HG03025 (cell line): ENCODE data around the gene CTNNA2.
"Not testable (repeated sequence)": the region's sequence is repeated elsewhere in the genome, so short reads cannot be mapped to it uniquely, and the experiment has no call there.

Experiments
- ATAC-seq: cut with Tn5 transposase; IDR thresholded peaks from one replicate; pipeline ENCODE4 v1.9.1; 2021; ENCODE audit warnings: mild to moderate bottlenecking, moderate library complexity; ENCODE audit not compliant: unreplicated experiment, low FRiP score

CTNNA2 gene

DNA sequence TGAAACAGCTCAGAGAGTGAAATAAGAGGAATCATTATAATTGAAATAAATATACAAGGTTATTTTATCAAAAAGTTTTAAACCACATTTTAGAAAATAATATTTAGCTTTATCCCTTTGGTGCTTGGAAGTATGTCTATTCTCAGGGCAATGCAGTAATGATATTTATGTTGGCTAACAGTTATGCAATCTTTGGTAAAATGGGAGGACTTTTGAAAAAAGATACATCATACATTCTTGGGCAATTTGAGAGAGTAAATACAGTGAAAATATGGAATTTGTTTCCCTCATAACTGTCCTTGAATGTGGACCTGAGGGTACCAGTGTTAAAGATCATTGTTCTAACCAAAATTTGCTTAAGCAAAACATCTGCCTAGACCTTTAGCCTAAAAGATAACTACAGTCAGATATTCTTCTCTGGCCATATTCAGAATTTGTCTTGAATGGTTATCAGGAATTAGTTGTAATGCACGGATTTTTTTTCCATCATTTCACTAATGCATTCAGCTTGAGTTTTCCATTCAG, 654.5 kb downstream of the CTNNA2 start:
- ATAC-seq = no peak

DNA sequence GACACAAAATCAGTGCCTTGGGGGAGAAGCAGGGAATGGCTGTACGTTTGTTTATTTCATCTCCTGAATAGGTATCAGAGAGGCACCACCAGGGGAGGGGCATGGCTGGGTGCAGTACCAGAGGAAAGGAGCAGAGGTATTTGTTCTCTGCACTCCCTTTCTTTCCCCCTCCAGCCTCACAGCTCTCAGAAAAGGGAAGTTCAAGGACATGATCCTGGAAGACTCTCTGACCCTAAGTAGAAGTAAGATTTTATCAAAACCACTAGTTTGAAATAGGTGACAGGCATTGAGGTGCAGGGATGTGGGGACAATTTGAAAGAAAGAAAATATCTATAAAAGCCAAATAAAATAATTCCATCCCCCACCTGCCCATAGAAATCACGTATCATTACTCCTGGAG, 655.2 kb downstream of the CTNNA2 start:
- ATAC-seq = no peak

DNA sequence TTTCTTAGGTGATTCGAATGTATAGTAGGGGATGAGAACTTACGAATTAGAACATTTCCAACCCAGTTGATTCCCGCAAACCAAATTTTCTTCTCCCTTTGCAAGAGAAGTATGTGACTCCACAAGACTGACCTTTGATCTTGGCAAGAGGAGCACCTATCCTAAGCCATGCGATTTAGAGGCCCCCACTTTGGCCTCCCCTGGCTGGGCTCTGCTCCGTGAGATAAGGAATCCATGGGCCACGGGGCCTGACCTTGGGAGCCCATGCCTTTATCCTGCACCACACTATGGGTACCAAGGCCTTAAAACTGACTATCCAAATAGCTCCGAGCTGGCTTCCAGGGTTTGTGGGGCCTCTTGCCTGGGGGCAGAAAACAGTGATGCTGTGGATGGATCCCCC, 656.0 kb downstream of the CTNNA2 start:
- ATAC-seq = no peak

DNA sequence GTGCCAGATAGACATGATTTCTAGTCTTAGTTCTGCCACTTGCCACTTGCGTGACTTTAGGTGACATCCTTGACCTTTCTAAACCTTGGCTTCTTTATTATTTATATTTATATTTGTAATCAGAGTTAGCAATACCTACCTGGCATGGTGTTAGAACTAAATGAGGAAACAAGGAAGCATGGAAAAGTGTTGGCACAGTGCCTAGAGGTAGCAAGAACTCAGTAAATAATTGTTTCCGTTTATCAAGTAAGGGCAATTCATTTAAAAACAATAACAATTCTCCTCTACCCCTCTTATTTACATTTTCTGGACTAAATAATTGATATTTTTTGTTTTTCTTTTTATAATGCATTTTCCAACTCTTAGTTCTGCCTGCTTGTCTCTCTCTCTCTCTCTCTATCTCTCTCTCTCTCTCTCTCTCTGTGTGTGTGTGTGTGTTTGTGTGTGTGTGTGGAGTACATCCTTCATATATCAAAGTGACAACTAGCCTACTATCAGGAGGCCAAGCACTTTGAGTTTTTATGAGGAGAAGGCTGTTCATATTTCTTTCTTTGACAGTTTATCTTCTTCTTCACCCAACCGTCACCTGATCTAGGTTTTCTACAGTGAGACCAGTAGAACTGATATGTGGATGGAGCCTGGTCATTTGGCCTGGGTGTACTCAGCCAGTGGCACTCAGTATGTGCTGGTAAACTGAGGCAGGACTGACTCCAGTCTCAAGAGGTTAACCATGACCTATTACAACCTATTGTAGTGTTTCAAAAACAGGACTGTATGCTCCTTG, 657.2 kb downstream of the CTNNA2 start:
- ATAC-seq = no peak

DNA sequence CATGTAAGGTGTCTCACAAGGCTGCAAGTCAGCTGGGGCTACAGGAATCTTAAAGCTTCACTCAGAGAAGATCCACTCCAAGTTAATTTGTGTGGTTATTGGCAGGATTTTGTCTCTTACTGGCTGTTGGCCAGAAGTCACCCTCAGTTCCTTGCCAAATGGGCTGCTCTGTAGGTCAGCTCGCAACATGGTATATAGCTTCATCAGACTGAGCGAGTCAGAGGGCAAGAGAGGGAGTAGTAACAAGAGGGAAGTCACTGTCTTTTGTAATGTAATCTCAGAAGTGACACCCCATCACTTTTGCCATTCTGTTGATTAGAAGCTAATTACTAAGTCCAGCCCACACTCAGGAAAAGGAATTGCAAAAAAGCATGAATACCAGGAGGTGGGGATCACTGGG, 672.2 kb downstream of the CTNNA2 start:
- no peak for ATAC-seq

DNA sequence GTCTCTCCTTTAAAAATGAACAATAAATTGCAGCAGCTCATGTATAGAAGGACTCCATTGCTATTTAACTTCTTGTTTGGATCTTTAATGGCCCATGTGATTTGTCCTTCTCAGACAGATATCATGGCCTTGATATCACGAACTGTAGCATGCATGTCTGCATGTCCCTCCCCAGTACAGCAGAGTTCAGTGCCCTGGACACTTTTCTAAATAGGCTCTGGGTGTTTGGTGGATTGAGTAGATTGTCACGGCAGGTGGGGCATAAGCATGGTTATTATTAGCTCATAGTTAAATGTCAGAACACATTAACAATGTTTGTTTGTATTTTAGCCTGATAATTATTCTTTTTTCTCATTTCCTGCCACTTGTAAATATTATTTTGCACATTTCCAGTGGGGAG, 673.4 kb downstream of the CTNNA2 start:
- ATAC-seq = no peak

DNA sequence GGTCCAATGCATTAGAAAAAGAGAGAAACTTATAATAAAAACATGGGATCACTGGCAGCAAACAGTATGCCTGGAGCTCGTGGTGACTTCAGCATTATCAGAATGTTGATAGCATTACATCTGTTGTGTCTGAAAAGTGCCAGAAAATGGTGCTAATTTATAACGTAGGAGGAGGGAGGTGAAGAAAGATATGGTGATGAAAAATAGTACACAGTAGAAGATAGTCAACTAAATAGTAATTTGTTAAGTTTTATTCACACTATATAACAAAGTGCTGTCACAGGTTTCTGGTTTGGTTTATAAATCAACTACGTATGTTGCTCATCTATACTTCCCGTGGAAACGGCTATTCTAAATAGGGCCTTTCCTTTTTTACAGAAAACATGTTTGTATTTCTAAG, 674.3 kb downstream of the CTNNA2 start:
- ATAC-seq = no peak

DNA sequence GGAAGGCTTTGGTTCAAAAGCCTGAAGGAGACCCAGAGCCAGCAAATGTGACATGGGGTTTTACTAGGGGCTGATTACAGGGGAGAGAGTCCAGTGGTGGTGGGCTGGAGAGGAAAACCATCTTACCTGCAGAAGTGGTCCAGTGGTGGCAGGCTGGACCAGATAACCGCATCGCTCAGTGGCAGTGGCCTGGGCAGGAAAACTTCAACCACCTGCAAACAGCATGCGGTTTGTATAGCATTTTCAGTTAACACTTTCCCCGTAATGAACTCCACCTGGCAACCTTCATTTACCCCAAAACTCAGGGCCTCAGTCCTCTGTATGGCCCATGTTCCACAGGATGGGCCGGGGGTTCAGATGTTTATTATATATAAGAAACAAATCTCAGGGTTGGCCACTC, 677.3 kb downstream of the CTNNA2 start:
- no peak for ATAC-seq

DNA sequence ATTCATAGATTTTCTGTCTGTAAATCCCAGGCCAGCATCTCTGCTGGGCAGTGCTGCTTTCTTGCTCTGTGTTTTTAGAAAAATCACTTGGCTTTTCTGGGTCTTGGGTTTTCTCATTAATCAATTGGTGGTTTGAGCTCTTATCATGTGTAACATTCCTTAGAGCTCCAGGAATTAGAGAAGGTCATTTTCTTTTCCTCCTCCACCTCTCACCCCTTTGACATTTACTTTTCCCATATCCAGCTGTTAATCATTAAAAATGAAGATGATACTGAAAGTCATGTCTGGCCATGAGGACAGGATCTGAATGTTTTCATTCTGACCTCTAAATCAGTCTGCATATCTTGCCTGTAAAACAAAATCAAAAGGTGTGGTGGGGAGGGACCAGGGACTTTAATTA, 680.7 kb downstream of the CTNNA2 start:
- ATAC-seq = no peak

DNA sequence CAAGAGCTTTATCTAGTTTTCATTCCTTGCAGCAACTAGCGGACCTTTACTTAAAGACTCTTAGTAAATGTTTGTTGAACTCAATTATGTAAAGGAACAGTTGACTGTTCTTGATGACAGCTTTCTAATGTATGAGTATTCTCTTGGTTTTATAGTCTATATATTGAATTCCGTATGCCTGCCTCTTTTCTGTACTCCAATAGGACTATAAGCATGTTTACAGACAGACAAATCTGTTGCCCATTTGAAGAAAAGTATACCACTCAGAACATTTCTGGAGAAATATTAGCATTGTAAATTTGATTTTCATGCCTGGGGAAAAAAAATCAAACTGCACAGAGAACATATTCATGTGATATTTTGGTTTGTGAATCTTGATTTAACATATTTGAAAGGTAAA, 682.2 kb downstream of the CTNNA2 start:
- no peak for ATAC-seq

DNA sequence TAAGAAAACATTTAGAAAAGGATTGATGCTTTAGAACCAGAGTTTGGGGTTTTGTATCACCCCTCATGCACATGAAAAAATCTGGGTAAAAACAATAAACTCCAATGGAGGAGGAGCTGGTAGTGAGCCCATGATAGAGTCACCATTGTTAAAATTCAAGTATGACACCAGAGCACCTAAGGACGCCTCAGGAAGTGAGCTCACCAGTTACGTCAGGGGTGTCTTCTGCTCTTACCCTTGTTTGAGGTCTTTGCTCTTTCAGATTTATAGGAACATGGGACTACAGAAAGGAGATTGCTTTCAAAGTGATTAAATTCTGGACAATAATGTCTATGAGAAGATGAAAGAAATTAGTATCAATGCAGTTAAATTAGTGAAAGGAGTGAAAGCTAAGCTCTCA, 685.2 kb downstream of the CTNNA2 start:
- no peak for ATAC-seq

DNA sequence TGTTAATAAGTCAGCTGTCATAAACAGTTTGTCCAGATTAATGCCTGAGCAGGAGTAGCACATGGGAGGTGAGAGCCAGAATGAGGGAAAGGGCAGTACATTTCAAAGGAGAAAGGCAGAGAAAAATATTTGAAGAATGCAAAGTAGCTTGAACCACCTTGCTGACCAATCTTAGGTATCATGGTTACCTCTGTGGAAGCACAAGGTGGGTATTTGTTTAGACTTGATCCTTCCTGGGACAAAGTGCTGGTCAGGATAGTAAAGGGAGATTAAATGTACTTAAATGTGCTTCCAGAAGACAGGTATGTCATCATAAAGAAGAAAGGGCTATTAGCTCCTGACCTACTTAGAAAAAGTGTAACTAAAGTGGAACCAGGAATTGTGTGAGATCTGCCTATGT, 686.7 kb downstream of the CTNNA2 start:
- ATAC-seq = no peak

DNA sequence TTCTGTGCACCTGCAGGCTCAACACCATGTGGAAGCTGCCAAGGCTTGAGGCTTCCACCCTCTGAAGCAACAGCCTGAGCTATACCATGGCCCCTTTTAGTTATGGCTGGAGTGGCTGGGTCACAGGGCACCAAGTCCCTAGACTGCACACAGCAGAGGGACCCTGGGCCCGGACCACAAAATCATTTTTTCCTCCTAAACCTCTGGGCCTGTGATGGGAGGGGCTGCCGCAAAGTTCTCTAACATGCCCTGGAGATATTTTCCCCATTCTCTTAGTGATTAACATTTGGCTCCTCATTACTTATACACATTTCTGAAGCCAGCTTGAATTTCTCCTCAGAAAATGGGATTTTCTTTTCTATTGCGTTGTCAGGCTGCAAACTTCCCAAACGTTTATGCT, 691.1 kb downstream of the CTNNA2 start:
- not testable (repeated sequence) for ATAC-seq

DNA sequence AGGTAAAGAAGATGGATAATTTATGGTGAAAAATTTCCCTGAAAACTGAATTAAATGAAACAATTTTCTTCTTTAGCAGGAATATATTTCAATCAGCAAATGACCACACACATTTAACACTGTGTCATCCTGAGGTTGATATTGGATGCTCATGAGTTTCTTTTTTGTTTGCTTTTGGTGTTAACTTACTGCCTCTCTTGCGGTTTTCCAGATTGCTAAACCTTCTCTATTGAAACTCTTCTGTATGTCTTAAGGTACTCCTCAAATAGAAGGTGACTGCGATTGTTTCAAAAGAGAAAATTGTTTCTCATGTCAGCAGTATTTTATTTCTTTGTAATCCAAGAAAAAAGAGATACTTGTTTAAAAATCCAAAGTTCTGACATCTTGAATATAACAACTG, 692.6 kb downstream of the CTNNA2 start:
- ATAC-seq = no peak

DNA sequence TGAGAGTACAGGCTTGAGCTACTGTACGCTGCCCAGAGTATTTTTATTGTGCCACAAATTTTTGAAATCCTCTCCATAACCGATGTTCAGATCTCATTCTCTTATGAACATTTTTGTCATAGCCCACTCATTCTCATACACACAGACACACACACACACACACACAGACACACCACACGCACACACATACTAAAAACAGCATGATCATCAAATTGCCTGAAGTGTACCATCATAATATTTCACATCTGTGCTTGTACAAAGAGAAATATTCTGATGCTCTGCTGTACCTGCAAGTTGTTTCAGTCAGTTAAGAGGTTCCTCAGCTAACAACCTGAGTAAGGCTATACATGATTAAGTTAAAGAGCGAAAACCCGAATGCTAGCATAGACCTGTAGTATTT, 696.6 kb downstream of the CTNNA2 start:
- no peak for ATAC-seq

DNA sequence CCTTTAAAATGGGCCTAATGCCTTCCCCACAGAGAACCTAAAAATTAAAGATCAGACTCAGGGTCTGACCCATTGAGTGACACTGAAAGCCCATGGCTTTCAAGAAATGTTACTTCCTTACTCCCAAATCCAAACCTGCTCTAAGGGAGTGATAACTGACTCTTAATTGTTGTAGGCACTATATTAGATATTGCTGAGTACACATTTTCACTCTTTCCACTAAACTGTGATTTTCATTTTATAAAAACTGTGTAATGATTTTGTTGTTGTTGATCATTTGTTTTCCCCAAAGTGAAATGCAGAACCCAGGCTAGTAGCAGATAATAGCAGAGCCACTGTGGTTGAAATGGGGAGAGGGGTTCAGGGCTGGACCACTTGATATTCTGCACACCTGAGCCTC, 704.6 kb downstream of the CTNNA2 start:
- ATAC-seq = no peak

DNA sequence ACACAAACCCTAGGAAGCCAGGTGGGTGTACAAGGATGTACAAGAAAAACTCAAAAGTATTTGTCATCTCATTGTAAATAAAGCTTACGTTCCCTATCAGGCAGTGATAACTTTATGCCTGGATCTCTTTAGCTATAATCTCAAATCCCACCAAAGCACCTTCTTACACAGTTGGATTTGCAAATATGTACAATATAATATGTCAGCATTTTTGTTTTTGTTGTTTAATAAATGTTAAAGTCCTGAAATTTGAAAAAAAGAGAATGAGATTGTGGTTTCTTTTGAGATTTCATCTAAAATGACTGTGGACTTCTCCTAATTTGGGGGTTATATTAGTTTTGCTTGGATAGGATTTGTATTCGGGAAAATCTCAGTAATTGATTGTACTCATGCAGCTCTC, 709.8 kb downstream of the CTNNA2 start:
- ATAC-seq = no peak

DNA sequence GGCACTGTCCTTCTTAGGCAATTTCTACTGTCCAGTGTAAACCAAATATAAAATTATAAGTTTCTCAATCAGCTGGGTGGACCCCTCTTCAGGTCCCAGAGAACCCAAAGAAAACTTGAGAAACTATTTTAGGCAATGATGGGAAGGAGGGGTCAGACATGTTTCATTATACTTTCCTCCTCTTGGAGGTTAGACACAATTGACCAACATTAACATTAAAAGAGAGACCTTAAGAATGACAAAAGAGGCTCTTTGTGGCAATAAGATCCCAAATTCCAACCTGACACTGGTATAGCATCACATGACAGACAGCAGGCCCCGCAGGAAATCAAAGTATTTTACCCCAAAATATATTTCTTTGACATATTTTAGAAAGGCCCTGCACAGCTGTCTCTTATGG, 718.6 kb downstream of the CTNNA2 start:
- ATAC-seq = no peak

DNA sequence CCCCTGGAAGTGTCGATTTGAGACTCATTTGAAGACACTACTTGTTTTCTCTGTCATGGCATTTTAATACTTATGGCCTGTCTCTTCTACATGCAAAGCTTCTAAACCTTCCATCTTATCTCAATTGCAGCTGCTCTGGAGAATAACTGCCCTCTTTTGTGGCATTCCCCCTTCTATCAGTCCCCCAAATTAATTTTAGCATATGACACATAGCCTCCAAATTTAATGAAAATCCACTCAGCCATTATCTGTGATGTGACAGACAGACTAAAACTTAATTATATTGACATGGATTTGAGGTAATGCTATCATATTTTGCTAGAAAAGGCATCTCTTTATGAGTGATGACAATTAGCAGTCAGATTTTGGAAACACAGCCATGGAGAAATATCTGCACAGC, 720.5 kb downstream of the CTNNA2 start:
- no peak for ATAC-seq

DNA sequence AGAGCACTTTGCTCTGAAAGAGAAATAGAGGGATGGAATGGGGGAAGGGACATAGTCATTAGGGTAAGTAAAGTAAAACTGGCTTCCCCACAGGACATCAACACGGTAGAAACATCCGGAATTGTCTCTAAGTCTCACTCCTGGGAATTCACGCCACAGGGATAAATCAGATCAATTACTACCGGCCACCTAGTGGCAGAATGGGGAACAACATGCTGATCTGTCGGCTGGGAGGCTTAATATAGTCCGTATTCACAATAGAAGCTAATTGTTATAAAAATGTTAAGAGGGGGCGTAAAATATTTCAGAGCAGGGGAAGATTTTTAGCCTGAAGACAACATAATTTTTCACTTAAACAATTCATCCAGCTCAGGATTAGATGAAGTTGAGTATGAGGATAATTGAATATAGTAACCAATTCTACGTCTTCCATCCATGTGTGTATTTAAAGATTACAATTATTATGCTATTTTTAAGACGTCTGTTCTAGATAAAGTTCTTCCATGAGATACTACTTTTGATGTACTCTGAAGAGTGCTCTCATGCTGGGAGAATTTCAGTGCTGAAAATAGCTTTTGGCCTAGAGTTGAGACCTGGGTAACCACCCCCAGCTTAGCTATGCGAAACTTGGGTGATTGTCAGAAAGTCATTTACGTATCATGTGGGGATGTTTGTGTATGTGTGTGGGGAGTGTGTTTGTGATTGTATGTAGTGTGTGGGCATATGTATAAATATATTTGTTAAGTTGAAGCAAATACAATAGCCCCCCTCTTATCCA, 726.0 kb downstream of the CTNNA2 start:
- no peak for ATAC-seq

DNA sequence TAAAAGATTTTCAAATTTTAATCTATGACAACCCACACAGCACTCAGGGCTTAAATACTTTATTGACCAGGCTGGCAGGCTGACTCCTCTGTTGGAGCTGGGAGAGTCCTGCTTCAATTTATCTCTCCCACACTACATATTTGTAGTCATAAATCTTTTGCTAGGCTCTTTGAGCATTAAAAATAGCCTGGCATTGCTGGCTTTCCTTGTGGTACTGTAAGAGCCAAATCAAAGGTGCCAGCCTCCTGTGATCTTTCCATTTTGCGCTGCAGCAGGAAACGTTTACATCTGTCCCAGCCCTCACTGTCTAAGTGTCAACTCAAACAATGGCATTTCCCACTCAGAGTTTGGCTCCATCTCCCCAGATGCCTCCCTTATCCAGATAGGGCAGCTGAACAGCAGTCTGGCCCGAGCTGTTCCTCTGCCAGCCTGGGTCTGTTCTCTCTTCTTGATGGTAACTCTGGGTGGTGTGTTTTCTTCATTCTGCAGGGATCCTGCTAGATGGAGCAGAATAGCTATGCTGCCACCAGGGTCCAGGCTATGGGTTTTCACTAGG, 729.6 kb downstream of the CTNNA2 start:
- no peak for ATAC-seq
